Astrocyte of the cerebellum (primary cell): Measurements from ENCODE around the gene SIGLEC8.
"Not testable (repeated sequence)": the region's sequence is repeated elsewhere in the genome, so short reads cannot be mapped to it uniquely, and the experiment has no call there.

Experiments used
- DNase-seq: peaks from one replicate; pipeline ENCODE4 v3.0.0-alpha.2; 2011; ENCODE audit warnings: low read depth
- H3K4me3 ChIP-seq: 2 replicates; pipeline ENCODE4 v1.5.1; 2011; ENCODE audit warnings: mild to moderate bottlenecking, low read depth, low read length, moderate library complexity
- CTCF ChIP-seq: IDR thresholded peaks from 2 replicates; pipeline ENCODE4 v1.5.1; 2012; ENCODE audit warnings: low read length, low read depth, moderate library complexity, mild to moderate bottlenecking; ENCODE audit errors: missing control alignments
- in situ Hi-C: cut with HindIII; loops from 2 replicates; pipeline ENCODE4 v1.10.0; 2017; ENCODE audit warnings: low sequenced_read_pairs

SIGLEC8 gene

GRCh38 chr19:51448411-51449016 lies 9.7 kb downstream of the SIGLEC8 start:
- in situ Hi-C loops: no loop called here
- no peak overlapping the region for H3K4me3 ChIP-seq
- TF ChIP-seq CTCF: no peak
- DNase-seq: no peak

- no peak for TF ChIP-seq CTCF
- DNase-seq: no peak
- in situ Hi-C loops: no loop called here
- H3K4me3 ChIP-seq: no peak overlapping the region
Measured at GRCh38 chr19:51448011-51448410, 10.2 kb downstream of the SIGLEC8 start.

- in situ Hi-C loops, DNase-seq, H3K4me3 ChIP-seq: not testable (repeated sequence)
Measured at GRCh38 chr19:51447510-51447909, 10.7 kb downstream of the SIGLEC8 start.

GRCh38 chr19:51441410-51442390 lies 16.6 kb downstream of the SIGLEC8 start:
- no peak overlapping the region for H3K4me3 ChIP-seq
- no peak for TF ChIP-seq CTCF
- in situ Hi-C loops: no loop called here
- no peak for DNase-seq

GRCh38 chr19:51440846-51441409 lies 17.3 kb downstream of the SIGLEC8 start:
- no peak overlapping the region for H3K4me3 ChIP-seq
- in situ Hi-C loops: no loop called here
- DNase-seq: no peak
- TF ChIP-seq CTCF: no peak

GRCh38 chr19:51440052-51440451 lies 18.2 kb downstream of the SIGLEC8 start:
- no peak overlapping the region for H3K4me3 ChIP-seq
- in situ Hi-C loops: no loop called here
- DNase-seq: no peak
- TF ChIP-seq CTCF: no peak
